OCI-LY3 (cell line): ENCODE results near the gene MCF2.

ENCODE experiments used
- EZH2phosphoT487 ChIP-seq: fragments of 200-600 bp; shearing (Covaris generic); IDR thresholded peaks from 2 replicates; pipeline ENCODE4 v1.6.1; 2018; ENCODE audit warnings: antibody characterized with exemption, mixed run types, low read depth
- TF ChIP-seq, protein P1 (sequence below): fragments of 200-600, 300-600 bp; sonication (generic); IDR thresholded peaks from 2 replicates; pipeline ENCODE4 v1.5.1; 2014; ENCODE audit warnings: antibody characterized with exemption, low read length, low read depth

DNA sequence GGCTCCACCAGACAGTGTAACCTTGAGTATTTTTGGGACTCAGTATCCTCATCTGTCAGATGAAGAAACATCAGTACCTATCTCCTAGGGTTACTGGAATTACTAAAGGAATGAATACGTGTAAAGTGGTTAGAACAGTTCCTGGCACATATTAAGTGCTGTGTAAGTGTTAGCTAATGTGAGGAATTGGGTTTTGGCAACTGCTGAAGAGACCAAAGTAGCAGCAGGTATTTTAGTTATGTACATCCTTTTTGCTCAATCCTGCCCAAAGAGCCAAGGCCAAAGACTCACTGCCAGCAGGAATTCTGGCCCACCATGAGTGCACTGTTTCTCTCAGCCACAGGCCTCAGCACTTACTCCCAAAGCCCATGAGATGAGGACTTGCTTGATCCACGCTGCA is 16.7 kb upstream of the MCF2 start:
- TF ChIP-seq, protein P1, sequence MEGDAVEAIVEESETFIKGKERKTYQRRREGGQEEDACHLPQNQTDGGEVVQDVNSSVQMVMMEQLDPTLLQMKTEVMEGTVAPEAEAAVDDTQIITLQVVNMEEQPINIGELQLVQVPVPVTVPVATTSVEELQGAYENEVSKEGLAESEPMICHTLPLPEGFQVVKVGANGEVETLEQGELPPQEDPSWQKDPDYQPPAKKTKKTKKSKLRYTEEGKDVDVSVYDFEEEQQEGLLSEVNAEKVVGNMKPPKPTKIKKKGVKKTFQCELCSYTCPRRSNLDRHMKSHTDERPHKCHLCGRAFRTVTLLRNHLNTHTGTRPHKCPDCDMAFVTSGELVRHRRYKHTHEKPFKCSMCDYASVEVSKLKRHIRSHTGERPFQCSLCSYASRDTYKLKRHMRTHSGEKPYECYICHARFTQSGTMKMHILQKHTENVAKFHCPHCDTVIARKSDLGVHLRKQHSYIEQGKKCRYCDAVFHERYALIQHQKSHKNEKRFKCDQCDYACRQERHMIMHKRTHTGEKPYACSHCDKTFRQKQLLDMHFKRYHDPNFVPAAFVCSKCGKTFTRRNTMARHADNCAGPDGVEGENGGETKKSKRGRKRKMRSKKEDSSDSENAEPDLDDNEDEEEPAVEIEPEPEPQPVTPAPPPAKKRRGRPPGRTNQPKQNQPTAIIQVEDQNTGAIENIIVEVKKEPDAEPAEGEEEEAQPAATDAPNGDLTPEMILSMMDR: no peak
- TF ChIP-seq EZH2phosphoT487: no peak
